Activated CD8-positive, alpha-beta memory T cell treated with anti-CD3 and anti-CD28 coated beads for 48 hours (primary cell): ENCODE measurements around the gene NAALADL1.
"Not testable (repeated sequence)": the region's sequence is repeated elsewhere in the genome, so short reads cannot be mapped to it uniquely, and the experiment has no call there.

Experiments used
- DNase-seq, 3 experiments: peaks; one replicate each; pipeline ENCODE4 v3.0.0-alpha.2; 2020; ENCODE audit warnings: low read depth in 2 of 3, low spot score in 2 of 3

The NAALADL1 gene

GRCh38 chr11:65017937-65018336 lies 40.4 kb downstream of the NAALADL1 start:
- no peak for DNase-seq

GRCh38 chr11:65016705-65017104 lies 41.6 kb downstream of the NAALADL1 start:
- no peak for DNase-seq

GRCh38 chr11:65014726-65015227 lies 43.6 kb downstream of the NAALADL1 start:
- peak in 1 of 3 experiments; percentile 14 for DNase-seq

- peak; percentile 76 to 81 (median 77) for DNase-seq
These were observed 44.2 kb downstream of the NAALADL1 start, which contains the start of gene ARL2 for GRCh38 chr11:65013888-65014725. ARL2 (plus strand) TSS chr11:65014160; CDS start chr11:65014208, 48 bp downstream.

- peak in 2 of 3 experiments; percentile 75 to 79 for DNase-seq
These were observed 45.0 kb downstream of the NAALADL1 start for GRCh38 chr11:65013130-65013887.

- DNase-seq: no peak
These were observed 49.5 kb downstream of the NAALADL1 start for GRCh38 chr11:65008873-65009272.

GRCh38 chr11:65008016-65008415 lies 50.3 kb downstream of the NAALADL1 start:
- DNase-seq: no peak

- not testable (repeated sequence) for DNase-seq
These were observed 54.4 kb downstream of the NAALADL1 start for GRCh38 chr11:65003968-65004367.

- DNase-seq: no peak
These were observed 55.1 kb downstream of the NAALADL1 start for GRCh38 chr11:65003282-65003681.

GRCh38 chr11:65002706-65003105 lies 55.6 kb downstream of the NAALADL1 start:
- no peak for DNase-seq

- DNase-seq: no peak
These were observed 58.9 kb downstream of the NAALADL1 start for GRCh38 chr11:64999478-64999877.

- no peak for DNase-seq
These were observed 59.5 kb downstream of the NAALADL1 start for GRCh38 chr11:64998690-64999431.

- DNase-seq: no peak
These were observed 60.2 kb downstream of the NAALADL1 start for GRCh38 chr11:64998141-64998540.

- no peak for DNase-seq
These were observed 61.5 kb downstream of the NAALADL1 start, which contains the start of gene BATF2 for GRCh38 chr11:64996710-64997380. BATF2 (minus strand) TSS chr11:64996971; CDS start chr11:64996914, 57 bp downstream.

GRCh38 chr11:64996327-64996709 lies 62.0 kb downstream of the NAALADL1 start:
- no peak for DNase-seq
